MM.1S (cell line): ENCODE results near the gene PTPRN2.

Source experiments
- DNase-seq: peaks from one replicate; pipeline ENCODE4 v3.0.0-alpha.2; 2015
- H2AFZ ChIP-seq: fragments of 300-600 bp; sonication (generic); 2 replicates; pipeline ENCODE4 v1.6.0; 2016; ENCODE audit warnings: antibody characterized with exemption, low read length
- H3F3A ChIP-seq: fragments of 300-600 bp; sonication (generic); 2 replicates; pipeline ENCODE4 v1.6.1; 2016; ENCODE audit warnings: mild to moderate bottlenecking, antibody characterized with exemption, low read length, moderate library complexity, mixed read lengths; ENCODE audit not compliant: insufficient read depth
- H3K27ac ChIP-seq: fragments of 300-600 bp; sonication (generic); 2 replicates; pipeline ENCODE4 v1.5.1; 2016; ENCODE audit warnings: mild to moderate bottlenecking, low read length
- H3K27me3 ChIP-seq: fragments of 300-600 bp; sonication (generic); replicated peaks from 2 replicates; pipeline ENCODE4 v1.6.0; 2016; ENCODE audit warnings: low read length; ENCODE audit not compliant: insufficient read depth
- H3K36me3 ChIP-seq: fragments of 300-600 bp; sonication (generic); replicated peaks from 2 replicates; pipeline ENCODE4 v1.6.1; 2016; ENCODE audit warnings: mild to moderate bottlenecking, low read length, mixed read lengths; ENCODE audit not compliant: insufficient read depth
- H3K4me1 ChIP-seq: fragments of 300-600 bp; sonication (generic); 2 replicates; pipeline ENCODE4 v1.6.1; 2016; ENCODE audit warnings: low read length, mixed read lengths
- H3K4me2 ChIP-seq: fragments of 300-600 bp; sonication (generic); 2 replicates; pipeline ENCODE4 v1.6.0; 2016; ENCODE audit warnings: low read depth, low read length
- H3K4me3 ChIP-seq: fragments of 300-600 bp; sonication (generic); 2 replicates; pipeline ENCODE4 v1.5.1; 2016; ENCODE audit warnings: low read length, mixed read lengths
- H3K79me2 ChIP-seq: fragments of 300-600 bp; sonication (generic); 2 replicates; pipeline ENCODE4 v1.6.1; 2016; ENCODE audit warnings: mixed run types, low read length, mixed read lengths
- H3K9ac ChIP-seq: fragments of 300-600 bp; sonication (generic); 2 replicates; pipeline ENCODE4 v1.6.1; 2016; ENCODE audit warnings: low read length, mixed read lengths
- H3K9me2 ChIP-seq: fragments of 300-600 bp; sonication (generic); replicated peaks from 2 replicates; pipeline ENCODE4 v1.6.1; 2016; ENCODE audit warnings: mild to moderate bottlenecking, low read length, mixed read lengths; ENCODE audit not compliant: insufficient read depth
- H3K9me3 ChIP-seq: fragments of 300-600 bp; sonication (generic); replicated peaks from 2 replicates; pipeline ENCODE4 v1.6.1; 2016; ENCODE audit warnings: mild to moderate bottlenecking, low read length, mixed read lengths; ENCODE audit not compliant: insufficient read depth
- H4K20me1 ChIP-seq: fragments of 300-600 bp; sonication (generic); 2 replicates; pipeline ENCODE4 v1.6.1; 2016; ENCODE audit warnings: mild to moderate bottlenecking, low read length, moderate library complexity, mixed read lengths; ENCODE audit not compliant: insufficient read depth
- CTCF ChIP-seq: fragments of 300-600 bp; sonication (generic); IDR thresholded peaks from 2 replicates; pipeline ENCODE4 v1.5.1; 2016; ENCODE audit warnings: antibody characterized with exemption, low read length, mixed read lengths
- EZH2 ChIP-seq: fragments of 300-600 bp; sonication (generic); optimal IDR thresholded peaks from 2 replicates; pipeline ENCODE3; 2017; ENCODE audit warnings: low read depth, mild to moderate bottlenecking, antibody characterized with exemption, low read length, mixed read lengths
- EZH2phosphoT487 ChIP-seq: fragments of 300-600 bp; sonication (generic); IDR thresholded peaks from 2 replicates; pipeline ENCODE4 v1.6.1; 2018; ENCODE audit warnings: antibody characterized with exemption, low read length

PTPRN2 gene

DNA sequence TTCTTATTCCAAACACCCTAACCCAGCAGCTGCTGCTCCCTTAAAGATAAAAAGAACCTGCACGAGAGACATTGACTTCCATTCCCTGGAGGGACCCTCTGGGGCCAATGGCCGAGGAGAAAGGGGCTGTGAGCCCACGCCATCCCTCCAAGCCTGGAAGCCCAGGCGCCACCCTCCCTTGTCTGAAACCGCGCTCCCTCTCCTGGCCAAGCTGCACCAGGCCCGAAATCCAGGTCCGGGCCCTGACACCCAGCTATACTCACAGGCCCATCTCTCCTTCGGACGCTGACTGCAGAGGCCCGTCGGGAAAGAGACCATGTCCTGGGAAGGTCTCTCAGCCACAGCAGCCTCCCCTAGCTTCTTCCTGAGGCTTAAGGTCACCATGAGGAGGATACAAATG, 196.5 kb downstream of the PTPRN2 start:
- Histone ChIP-seq H4K20me1 (no peaks in the 10 kb centered on the region), H3K36me3 (no peaks in the 10 kb centered on the region), H3F3A (no peaks in the 10 kb centered on the region), H3K9me3 (no peaks in the 10 kb centered on the region), H3K27me3 (peaks cover 58% of the 10 kb centered on the region), H2AFZ (no peak overlapping the region), H3K4me1 (no peaks in the 10 kb centered on the region), H3K4me3 (no peak overlapping the region), H3K79me2 (no peaks in the 10 kb centered on the region), H3K9me2 (no peaks in the 10 kb centered on the region), H3K4me2 (no peak overlapping the region), H3K27ac (no peak overlapping the region), H3K9ac (no peak overlapping the region)
- no peak for TF ChIP-seq EZH2
- TF ChIP-seq EZH2phosphoT487, result no peak
- no peak for TF ChIP-seq CTCF
- no peak for DNase-seq

DNA sequence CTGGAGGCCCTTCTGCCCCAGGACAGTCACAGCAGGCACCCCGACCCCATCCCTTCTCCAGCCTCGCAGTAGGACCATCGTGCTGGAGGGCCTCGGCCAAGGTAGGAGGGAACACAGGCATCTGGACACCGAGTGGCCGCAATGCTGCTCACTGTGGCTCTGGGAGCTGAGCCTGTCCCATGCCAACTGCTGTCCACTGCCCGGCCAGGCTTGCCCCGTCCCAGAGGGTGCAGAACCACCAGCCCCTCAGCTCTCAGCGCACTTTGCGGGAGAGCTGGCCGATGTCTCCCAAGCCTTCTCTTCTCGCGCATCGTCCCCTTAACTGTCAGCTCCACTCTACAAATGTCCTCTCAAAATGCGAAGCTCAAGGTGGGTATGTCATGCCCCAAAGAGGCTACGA, 197.2 kb downstream of the PTPRN2 start:
- no peak for TF ChIP-seq EZH2phosphoT487
- Histone ChIP-seq H2AFZ (no peak overlapping the region), H3K9me3 (no peaks in the 10 kb centered on the region), H3K79me2 (no peaks in the 10 kb centered on the region), H4K20me1 (no peaks in the 10 kb centered on the region), H3K9me2 (no peaks in the 10 kb centered on the region), H3K27ac (no peak overlapping the region), H3K4me3 (no peak overlapping the region), H3K4me1 (no peaks in the 10 kb centered on the region), H3K9ac (no peak overlapping the region), H3F3A (no peaks in the 10 kb centered on the region), H3K4me2 (no peak overlapping the region), H3K27me3 (peaks cover 61% of the 10 kb centered on the region), H3K36me3 (no peaks in the 10 kb centered on the region)
- DNase-seq, result no peak

DNA sequence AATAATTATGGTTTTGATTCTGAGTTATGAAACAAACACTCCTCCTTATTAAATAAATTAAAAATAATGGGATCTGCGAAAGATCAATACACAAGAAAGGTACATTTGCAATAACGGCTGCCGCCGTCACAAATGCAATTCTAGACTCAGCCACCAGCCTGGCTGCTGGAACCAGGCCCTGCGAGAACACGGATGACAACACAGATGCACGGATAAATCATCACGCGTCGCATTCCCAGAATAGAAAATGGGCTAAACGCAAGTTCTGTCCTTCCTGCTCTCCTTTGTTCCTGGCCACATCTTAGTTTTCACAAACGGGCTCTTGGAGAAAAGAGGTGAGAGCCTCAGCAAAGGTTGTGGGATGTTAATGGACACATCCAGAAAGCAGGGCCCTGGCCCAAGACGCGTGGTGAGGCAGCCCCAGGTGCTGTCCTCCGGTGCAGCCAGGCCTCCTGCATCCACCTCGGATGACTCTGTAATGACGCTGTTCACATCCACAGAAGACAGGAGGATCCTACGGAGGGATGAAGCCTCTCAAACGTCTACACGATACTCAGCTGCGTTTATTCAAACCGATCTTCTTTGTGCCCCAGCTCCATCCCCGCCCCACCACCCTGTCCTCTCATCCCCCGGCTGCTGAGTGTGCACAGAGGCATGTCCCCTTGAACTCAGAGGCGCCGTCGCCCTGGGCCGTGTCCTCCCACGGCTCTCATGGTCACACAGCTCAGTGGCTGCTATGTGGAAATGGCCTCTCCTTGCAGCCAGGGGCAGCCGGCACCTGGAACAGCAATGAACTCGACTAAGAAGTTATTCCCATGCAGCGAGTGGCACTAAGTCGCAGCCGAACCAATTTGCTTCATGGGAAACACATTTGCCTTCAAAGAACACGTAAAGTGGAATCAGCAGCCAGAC, 197.9 kb downstream of the PTPRN2 start:
- Histone ChIP-seq H3K4me3 (no peak overlapping the region), H3K27ac (no peak overlapping the region), H3K9me3 (no peaks in the 10 kb centered on the region), H2AFZ (no peak overlapping the region), H3K9me2 (no peaks in the 10 kb centered on the region), H3K9ac (no peak overlapping the region), H3F3A (no peaks in the 10 kb centered on the region), H3K79me2 (no peaks in the 10 kb centered on the region), H3K4me2 (no peak overlapping the region), H3K36me3 (no peaks in the 10 kb centered on the region), H4K20me1 (no peaks in the 10 kb centered on the region), H3K4me1 (no peaks in the 10 kb centered on the region), H3K27me3 (peaks cover 68% of the 10 kb centered on the region)
- no peak for DNase-seq
- TF ChIP-seq EZH2 (no peak), CTCF (no peak), EZH2phosphoT487 (no peak)

DNA sequence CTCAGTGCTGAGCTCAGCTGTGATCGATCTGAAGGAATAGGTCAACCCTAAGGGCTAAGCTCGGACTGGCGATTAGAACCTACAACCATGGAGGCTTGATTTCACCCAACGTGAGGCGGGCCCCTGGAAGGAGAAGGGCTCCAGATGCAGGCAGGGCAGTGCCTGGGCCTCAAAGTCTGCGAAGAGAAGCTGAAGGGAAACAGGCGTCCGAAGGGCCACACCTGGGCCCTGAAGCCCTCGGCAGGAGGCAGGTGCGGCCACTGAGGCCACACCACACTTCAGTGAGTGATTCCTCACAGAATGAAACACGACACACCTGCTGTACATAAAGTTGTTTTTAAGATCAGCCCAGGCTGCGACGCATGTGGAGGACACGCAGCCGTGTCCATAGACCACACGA, 198.7 kb downstream of the PTPRN2 start:
- no peak overlapping the region for H2AFZ ChIP-seq
- no peak overlapping the region for H3K27ac ChIP-seq
- H3K4me2 ChIP-seq, result no peak overlapping the region
- no peak overlapping the region for H3K4me3 ChIP-seq
- H3F3A ChIP-seq, result no peaks in the 10 kb centered on the region
- no peaks in the 10 kb centered on the region for H3K9me2 ChIP-seq
- H4K20me1 ChIP-seq, result no peaks in the 10 kb centered on the region
- peaks cover 76% of the 10 kb centered on the region for H3K27me3 ChIP-seq
- no peaks in the 10 kb centered on the region for H3K9me3 ChIP-seq
- H3K9ac ChIP-seq, result no peak overlapping the region
- H3K4me1 ChIP-seq, result no peaks in the 10 kb centered on the region
- no peak for DNase-seq
- H3K36me3 ChIP-seq, result no peaks in the 10 kb centered on the region
- H3K79me2 ChIP-seq, result no peaks in the 10 kb centered on the region
- no peak for TF ChIP-seq EZH2phosphoT487
- TF ChIP-seq EZH2, result no peak
- TF ChIP-seq CTCF, result no peak
